ENCODE measurements around the gene PSMD2.

The PSMD2 gene

GRCh38 chr3:184349563-184350470, 50.8 kb downstream of the PSMD2 start:
- no peak for TF ChIP-seq ZFX (IDR thresholded peaks at IDR 0.05)
- H3K27ac ChIP-seq, result no peak overlapping the region

- TF ChIP-seq ZFX (IDR thresholded peaks at IDR 0.05) (no peak), CTCF (conservative IDR thresholded peaks at IDR 0.05) (no peak)
- no peak overlapping the region for H3K27ac ChIP-seq
Measured at GRCh38 chr3:184350618-184351017, 51.6 kb downstream of the PSMD2 start.

- no peak for TF ChIP-seq ZFX (IDR thresholded peaks at IDR 0.05)
- TF ChIP-seq CTCF (conservative IDR thresholded peaks at IDR 0.05), result no peak
- no peak overlapping the region for H3K27ac ChIP-seq
Measured at GRCh38 chr3:184351511-184352148, 52.6 kb downstream of the PSMD2 start.

GRCh38 chr3:184352149-184352785, 53.2 kb downstream of the PSMD2 start:
- TF ChIP-seq CTCF (conservative IDR thresholded peaks at IDR 0.05) (no peak), ZFX (IDR thresholded peaks at IDR 0.05) (no peak)
- no peak overlapping the region for H3K27ac ChIP-seq

GRCh38 chr3:184352897-184353545, 54.0 kb downstream of the PSMD2 start:
- no peak overlapping the region for H3K27ac ChIP-seq
- TF ChIP-seq ZFX (IDR thresholded peaks at IDR 0.05) (no peak), CTCF (conservative IDR thresholded peaks at IDR 0.05) (no peak)

- no peak overlapping the region for H3K27ac ChIP-seq
Measured at GRCh38 chr3:184353546-184353941, 54.5 kb downstream of the PSMD2 start.

More at GRCh38 chr3:184353546-184353941, 54.5 kb downstream of the PSMD2 start:
- TF ChIP-seq ZFX (IDR thresholded peaks at IDR 0.05) (no peak), CTCF (conservative IDR thresholded peaks at IDR 0.05) (no peak)

Measured in C4-2B (cell line).